Astrocyte (in vitro differentiated cells and primary cell): Measurements from ENCODE around the gene AMOTL2.

Experiments used
- EZH2 ChIP-seq: IDR thresholded peaks from 2 replicates; pipeline ENCODE4 v1.6.1; 2012; ENCODE audit warnings: mild to moderate bottlenecking, low read length, inconsistent platforms; ENCODE audit not compliant: insufficient read depth
- TF ChIP-seq, protein P1 (sequence below): IDR thresholded peaks from 2 replicates; pipeline ENCODE4 v1.5.1; 2011; ENCODE audit warnings: low read depth, mild to moderate bottlenecking, inconsistent platforms, low read length, moderate library complexity; ENCODE audit not compliant: insufficient read depth

DNA sequence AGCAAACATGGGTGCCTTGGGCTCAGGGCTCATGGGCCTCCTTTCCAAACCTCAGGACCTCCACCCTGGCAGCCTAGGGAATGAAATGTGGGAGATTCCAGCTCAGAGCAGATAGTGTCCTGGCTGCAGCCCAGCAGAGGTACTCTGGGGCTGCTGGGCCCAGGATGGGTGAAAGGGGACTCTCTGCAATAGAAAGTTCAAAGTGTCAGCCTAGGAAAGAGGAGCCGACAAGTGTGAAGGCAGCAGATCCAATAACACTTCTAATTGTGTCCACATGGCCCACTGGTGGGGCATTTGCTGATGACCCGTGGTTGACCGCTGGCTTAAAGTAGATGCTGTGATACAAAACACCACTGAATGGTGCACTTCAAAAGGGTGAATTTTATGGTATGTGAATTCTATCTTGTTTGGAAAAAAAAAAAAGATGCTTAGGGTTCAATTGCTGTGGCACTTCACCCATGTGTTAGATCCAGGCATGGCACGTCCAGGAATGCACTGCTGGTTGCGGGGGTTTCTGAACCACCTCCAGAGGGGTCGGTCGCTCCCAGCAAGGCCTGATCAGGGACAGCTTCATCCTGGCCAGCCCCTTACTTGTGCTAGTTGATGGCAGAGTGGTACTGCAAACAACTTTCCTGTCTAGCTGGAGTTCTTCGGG is 20.9 kb downstream of the AMOTL2 start:
- TF ChIP-seq, protein P1, sequence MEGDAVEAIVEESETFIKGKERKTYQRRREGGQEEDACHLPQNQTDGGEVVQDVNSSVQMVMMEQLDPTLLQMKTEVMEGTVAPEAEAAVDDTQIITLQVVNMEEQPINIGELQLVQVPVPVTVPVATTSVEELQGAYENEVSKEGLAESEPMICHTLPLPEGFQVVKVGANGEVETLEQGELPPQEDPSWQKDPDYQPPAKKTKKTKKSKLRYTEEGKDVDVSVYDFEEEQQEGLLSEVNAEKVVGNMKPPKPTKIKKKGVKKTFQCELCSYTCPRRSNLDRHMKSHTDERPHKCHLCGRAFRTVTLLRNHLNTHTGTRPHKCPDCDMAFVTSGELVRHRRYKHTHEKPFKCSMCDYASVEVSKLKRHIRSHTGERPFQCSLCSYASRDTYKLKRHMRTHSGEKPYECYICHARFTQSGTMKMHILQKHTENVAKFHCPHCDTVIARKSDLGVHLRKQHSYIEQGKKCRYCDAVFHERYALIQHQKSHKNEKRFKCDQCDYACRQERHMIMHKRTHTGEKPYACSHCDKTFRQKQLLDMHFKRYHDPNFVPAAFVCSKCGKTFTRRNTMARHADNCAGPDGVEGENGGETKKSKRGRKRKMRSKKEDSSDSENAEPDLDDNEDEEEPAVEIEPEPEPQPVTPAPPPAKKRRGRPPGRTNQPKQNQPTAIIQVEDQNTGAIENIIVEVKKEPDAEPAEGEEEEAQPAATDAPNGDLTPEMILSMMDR, result no peak
- no peak for TF ChIP-seq EZH2
